ENCODE measurements around the gene GSTM4. TPM values are rescaled to one million over a fixed set of nuclear protein-coding genes. Genes with fewer than 3 reads are reported as not detected.

GSTM4 gene
- total and polyA plus RNA-seq, 9 of the 15 experiments (the other 6 are each of a cell fraction or from before 2014, with no cell fraction given): 18.8 to 53.4 (median 38.8) TPM

- Histone ChIP-seq H3K79me2 (ENCODE audit: control insufficient read depth, insufficient read depth, low read length) (no peaks in the 10 kb centered on the region), H3K4me3 (no peak overlapping the region), H3K9me3 (replicated peaks; ENCODE audit: control insufficient read depth, insufficient read depth, low read depth, low read length) (no peaks in the 10 kb centered on the region), H2AFZ (ENCODE audit: low read depth, low read length) (no peak overlapping the region), H3K9ac (ENCODE audit: insufficient read depth in 1 of 2, low read depth in 2 of 2, low read length in 2 of 2) (no peak overlapping the region), H3K9me1 (ENCODE audit: control insufficient read depth, insufficient read depth, low read length) (no peaks in the 10 kb centered on the region), H3K4me1 (replicated peaks in 1 of 2; ENCODE audit: control insufficient read depth in 2 of 2, insufficient read depth in 2 of 2, low read length in 2 of 2) (peaks cover 4 to 15% of the 10 kb centered on the region in 2 experiments), H3K4me2 (ENCODE audit: insufficient read depth, low read length) (no peak overlapping the region), H4K20me1 (replicated peaks; ENCODE audit: control insufficient read depth, insufficient read depth, low read length) (no peaks in the 10 kb centered on the region), H3K27ac (ENCODE audit: extremely low read depth, low read depth, low read length) (no peak overlapping the region), H3K27me3 (ENCODE audit: control insufficient read depth in 2 of 2, insufficient read depth in 2 of 2, low read length in 2 of 2) (no peaks in the 10 kb centered on the region), H3K36me3 (ENCODE audit: control insufficient read depth, insufficient read depth, low read length) (peaks cover 1% of the 10 kb centered on the region; the same call in 2 of the 3 replicates)
- no peak for TF ChIP-seq ZC3H8 (IDR thresholded peaks at IDR 0.05)
- TF ChIP-seq SNRNP70 (optimal IDR thresholded peaks at IDR 0.05; ENCODE audit: low read depth, low read length): no peak
- no peak for TF ChIP-seq SRSF3 (IDR thresholded peaks at IDR 0.05; ENCODE audit: insufficient read depth, low read length)
- TF ChIP-seq ZBTB34 (CRISPR knock-in tag; IDR thresholded peaks at IDR 0.05): no peak
- no peak for TF ChIP-seq LCOR (CRISPR knock-in tag; IDR thresholded peaks at IDR 0.05)
- no peak for TF ChIP-seq HNRNPL (IDR thresholded peaks at IDR 0.05; ENCODE audit: low read depth, low read length)
- TF ChIP-seq ZNF398 (CRISPR knock-in tag; IDR thresholded peaks at IDR 0.05): no peak
- TF ChIP-seq WHSC1 (IDR thresholded peaks at IDR 0.05; ENCODE audit: low read length): no peak
- no peak for TF ChIP-seq E2F3 (CRISPR knock-in tag; IDR thresholded peaks at IDR 0.05)
- no peak for TF ChIP-seq SMARCA5 (IDR thresholded peaks at IDR 0.05)
- no peak for TF ChIP-seq UBTF (IDR thresholded peaks at IDR 0.05; ENCODE audit: borderline replicate concordance in 1 of 2, low read depth in 2 of 2, low read length in 2 of 2)
- TF ChIP-seq E2F8 (IDR thresholded peaks at IDR 0.05; ENCODE audit: low read depth, partially characterized antibody): no peak
- ATAC-seq (no peak), FAIRE-seq (no peak), DNase-seq (ENCODE audit: extremely low read depth in 1 of 4, low spot score in 3 of 4) (no peak)
- WGBS (ENCODE audit: insufficient coverage, low coverage, missing lambda C conversion rate): 36% methylated on average over 1 of the region's 1 CpG
- CTCF ChIA-PET (ENCODE audit: low intra/inter-chr PET ratio): no interaction called here
- in situ Hi-C loops (cut with MboI): no loop called here
- no TSS peak for BruUV-seq (replicated peaks)
- intact Hi-C loops (cut with micrococcal nuclease): no loop called here
- POLR2A ChIA-PET: no interaction called here
Observed at GRCh38 chr1:109664671-109665070, 8.8 kb downstream of the GSTM4 start.

Measured in K562 (cell line).